HG02938 (cell line): ENCODE measurements around the gene GAPT.
A peak's percentile ranks its signal among the peaks of the same experiment; 100 is the strongest.
"Not testable (repeated sequence)": the region's sequence is repeated elsewhere in the genome, so short reads cannot be mapped to it uniquely, and the experiment has no call there.

Source experiments
- ATAC-seq: cut with Tn5 transposase; IDR thresholded peaks from one replicate; pipeline ENCODE4 v1.9.1; 2021; ENCODE audit warnings: mild to moderate bottlenecking, moderate library complexity; ENCODE audit not compliant: unreplicated experiment

Gene GAPT

DNA sequence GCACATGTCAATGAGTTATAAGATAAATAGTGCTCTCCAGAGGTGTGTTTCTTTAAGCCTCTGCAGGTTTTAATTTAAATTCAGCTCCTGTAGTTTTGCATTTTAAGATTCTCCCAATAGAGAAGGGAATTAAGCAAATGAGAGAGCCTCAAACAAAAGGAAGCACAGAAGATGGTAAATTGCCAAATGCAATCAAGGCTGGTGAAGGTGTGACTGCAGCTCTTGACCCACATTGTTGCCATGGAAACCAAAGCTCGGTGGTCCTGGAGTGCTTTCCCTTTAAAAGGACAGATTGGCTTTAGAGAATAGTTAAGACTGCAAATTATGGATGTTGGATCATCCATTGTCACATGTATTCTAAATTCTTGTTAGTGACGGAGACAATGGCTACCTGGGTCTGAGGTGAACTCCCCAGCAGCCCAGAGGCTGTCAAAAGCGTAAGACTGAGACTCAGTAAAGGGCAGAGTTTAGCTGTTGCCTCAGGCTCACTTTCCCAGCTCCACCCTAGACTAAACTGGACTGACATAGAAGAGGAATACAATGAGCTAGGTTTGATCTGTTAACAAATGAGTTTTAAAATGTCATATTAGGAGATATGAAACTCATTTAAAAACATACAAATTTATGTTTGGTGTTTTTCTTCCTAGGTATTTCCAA is 12.3 kb downstream of the GAPT start:
- ATAC-seq = no peak

DNA sequence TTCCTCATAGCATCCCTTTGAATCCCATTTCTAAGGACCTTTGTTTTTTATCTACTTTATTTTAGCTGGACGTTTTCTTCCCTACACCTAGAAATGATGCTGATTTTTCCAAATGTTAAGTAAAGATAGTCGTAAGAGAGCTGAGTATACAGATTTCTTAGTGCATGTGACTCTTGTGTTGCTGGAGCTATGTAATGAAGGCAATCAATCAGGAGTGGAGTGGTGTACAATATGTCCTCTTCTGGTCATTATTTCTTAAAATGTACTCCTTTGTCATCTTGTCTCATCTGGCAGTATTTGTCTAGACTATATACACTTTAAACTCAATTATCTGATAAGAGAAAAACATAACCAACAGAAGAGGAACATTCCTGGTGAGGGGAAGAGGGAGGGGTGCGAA is 13.5 kb downstream of the GAPT start:
- ATAC-seq = no peak

DNA sequence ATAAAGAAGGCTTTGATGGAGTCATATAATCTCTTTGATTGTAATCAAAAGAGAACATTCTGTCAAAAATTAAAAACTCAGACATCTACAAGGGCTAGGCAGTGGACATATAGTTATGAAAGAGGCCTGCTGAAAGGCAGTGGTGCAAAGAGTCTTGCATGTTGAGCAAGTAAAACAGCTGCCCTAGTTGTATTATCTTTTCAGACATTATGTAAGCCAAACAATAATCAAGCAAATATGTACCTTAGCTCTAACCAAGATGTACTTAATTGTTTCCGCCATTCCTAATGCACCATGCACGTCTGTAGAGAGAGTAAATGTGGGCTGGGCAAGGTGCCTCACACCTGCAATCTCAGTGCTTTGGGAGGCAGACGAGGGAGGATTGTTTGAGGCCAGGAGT is 14.3 kb downstream of the GAPT start:
- ATAC-seq = no peak

- ATAC-seq = peak; percentile 78
These were observed 14.9 kb downstream of the GAPT start for GRCh38 chr5:58505971-58506640.

DNA sequence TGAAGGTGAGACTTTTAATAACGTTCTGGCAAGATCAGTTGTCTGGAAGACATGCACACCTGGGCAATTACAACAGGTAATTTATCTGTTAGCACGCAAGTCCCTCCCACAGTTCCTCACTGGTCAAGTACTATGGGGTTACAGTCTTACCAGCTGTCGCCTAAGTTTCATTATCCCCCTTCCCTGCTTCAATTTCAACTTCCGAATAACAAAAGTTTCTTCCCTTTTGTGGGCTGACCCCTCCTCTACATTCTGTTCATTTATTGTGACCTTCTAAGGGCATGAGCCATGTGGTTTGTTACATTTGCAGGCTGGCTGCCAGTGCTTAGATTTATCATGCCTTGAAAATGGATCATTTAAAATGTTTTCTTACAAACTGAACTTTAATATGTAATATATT is 16.5 kb downstream of the GAPT start:
- ATAC-seq = no peak

DNA sequence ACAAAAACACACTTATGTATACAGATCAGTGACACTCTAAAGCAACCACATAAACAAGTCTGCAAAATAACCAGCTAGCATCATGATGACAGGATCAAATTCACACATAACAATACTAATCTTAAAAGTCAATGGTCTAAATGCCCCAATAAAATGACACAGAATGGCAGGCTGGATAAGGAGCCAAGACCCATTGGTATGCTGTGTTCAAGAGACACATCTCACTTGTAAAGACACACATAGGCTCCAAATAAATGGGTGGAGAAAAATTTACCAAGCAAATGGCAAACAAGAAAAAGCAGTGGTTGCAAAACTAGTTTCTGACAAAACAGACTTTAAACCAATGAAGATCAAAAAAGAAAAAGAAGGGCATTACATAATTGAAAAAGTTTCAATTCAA is 26.0 kb downstream of the GAPT start:
- ATAC-seq = no peak

GRCh38 chr5:58523956-58524355 is 32.7 kb downstream of the GAPT start:
- ATAC-seq = no peak

DNA sequence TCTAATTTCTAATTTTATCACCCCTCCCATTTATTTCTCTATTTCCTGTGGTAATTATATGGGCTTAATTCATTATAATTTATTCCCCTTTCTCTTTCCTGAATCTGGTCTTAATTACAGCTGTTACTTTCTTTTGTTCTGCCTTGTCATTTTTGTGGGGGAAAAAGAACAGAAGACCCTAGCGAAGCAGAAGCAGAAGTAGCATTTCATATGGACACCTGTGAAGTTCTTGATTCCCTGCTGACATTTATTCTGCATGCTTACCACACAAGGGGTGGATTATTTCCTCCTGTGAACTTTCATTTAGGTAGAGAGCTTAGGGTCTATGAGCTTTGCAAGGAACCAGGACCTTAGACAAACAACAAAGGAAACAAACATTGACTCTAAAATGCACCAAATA is 33.3 kb downstream of the GAPT start:
- no peak for ATAC-seq

GRCh38 chr5:58530942-58531490 is 39.8 kb downstream of the GAPT start:
- no peak for ATAC-seq

GRCh38 chr5:58541935-58542334 is 50.7 kb downstream of the GAPT start:
- ATAC-seq = not testable (repeated sequence)

- ATAC-seq = no peak
These were observed 51.5 kb downstream of the GAPT start for GRCh38 chr5:58542709-58543108.

- no peak for ATAC-seq
These were observed 52.5 kb downstream of the GAPT start for GRCh38 chr5:58543723-58544122.

- no peak for ATAC-seq
These were observed 53.0 kb downstream of the GAPT start for GRCh38 chr5:58544195-58544594.

DNA sequence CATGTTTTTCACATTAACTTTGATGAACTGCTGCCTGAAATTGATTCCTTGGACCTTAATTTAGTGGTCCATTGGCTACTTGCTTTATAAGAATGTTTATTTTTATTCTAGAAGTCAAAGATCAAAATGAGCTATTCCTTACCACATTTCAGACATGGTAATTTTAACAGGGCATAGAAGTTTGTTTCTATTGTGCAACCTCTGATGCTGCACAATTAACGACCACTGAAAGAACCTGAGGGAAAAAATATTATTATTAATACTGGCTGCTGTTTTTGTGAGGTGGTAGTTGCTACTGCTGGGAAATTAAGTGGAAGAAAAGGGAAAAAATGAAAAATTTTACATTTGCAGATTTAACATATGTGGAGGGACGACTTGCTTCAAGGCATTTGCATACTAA is 53.7 kb downstream of the GAPT start:
- no peak for ATAC-seq

DNA sequence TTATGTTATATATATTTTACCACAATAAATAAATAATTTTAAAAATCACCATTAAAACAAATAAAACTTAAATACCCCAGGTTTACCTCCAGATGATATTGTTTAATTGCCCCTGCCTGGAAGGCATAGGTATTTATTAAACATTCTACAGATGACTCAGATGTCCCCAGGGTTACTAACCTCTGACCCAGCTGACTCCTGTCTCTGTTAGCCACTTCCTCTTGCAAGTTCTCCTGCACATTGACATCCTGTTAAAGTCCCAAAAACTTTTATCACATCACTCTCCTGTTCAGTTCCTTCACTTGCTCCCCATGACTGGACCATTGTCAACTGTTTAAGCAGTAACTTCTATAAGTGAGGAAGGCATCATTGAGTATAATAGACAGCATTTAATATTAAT is 54.7 kb downstream of the GAPT start:
- peak; percentile 92 for ATAC-seq
